Neuronal stem cell (in vitro differentiated cells): ENCODE measurements around the gene PTGIR.

Source experiments
- DNase-seq: peaks from one replicate; pipeline ENCODE4 v3.0.0-alpha.2; 2013; ENCODE audit warnings: low spot score
- H2AFZ ChIP-seq: one replicate; pipeline ENCODE4 v1.6.1; 2013; ENCODE audit warnings: mild to moderate bottlenecking, low read length, inconsistent platforms
- H2AK5ac ChIP-seq: 2 replicates; pipeline ENCODE4 v1.6.1; 2013; ENCODE audit warnings: low read depth, mild to moderate bottlenecking, inconsistent platforms, low read length, moderate library complexity, mixed read lengths
- H2BK120ac ChIP-seq: 2 replicates; pipeline ENCODE4 v1.6.1; 2013; ENCODE audit warnings: low read depth, mild to moderate bottlenecking, inconsistent platforms, low read length, moderate library complexity, mixed read lengths
- H2BK12ac ChIP-seq: one replicate; pipeline ENCODE4 v1.6.1; 2013; ENCODE audit warnings: low read length, inconsistent platforms
- H2BK15ac ChIP-seq: 2 replicates; pipeline ENCODE4 v1.6.1; 2013; ENCODE audit warnings: mild to moderate bottlenecking, low read length, inconsistent platforms, mixed read lengths
- H2BK5ac ChIP-seq: one replicate; pipeline ENCODE4 v1.6.1; 2013; ENCODE audit warnings: inconsistent platforms, mild to moderate bottlenecking, low read length, moderate library complexity
- H3K14ac ChIP-seq: one replicate; pipeline ENCODE4 v1.6.1; 2013; ENCODE audit warnings: low read length, inconsistent platforms
- H3K18ac ChIP-seq: 2 replicates; pipeline ENCODE4 v1.6.1; 2013; ENCODE audit warnings: low read length, inconsistent platforms
- H3K23ac ChIP-seq: 2 replicates; pipeline ENCODE4 v1.6.1; 2013; ENCODE audit warnings: low read depth, mild to moderate bottlenecking, mixed read lengths, low read length, inconsistent platforms; ENCODE audit not compliant: poor library complexity
- H3K27ac ChIP-seq: replicated peaks from 3 replicates; pipeline ENCODE4 v1.5.1; 2013; ENCODE audit warnings: low read length, inconsistent platforms
- H3K27me3 ChIP-seq, 3 experiments: 2 replicates each; pipeline ENCODE4 v1.6.1; 2013; ENCODE audit warnings: low read length in 3 of 3, mild to moderate bottlenecking in 2 of 3, inconsistent platforms in 1 of 3, low read depth in 1 of 3, mixed read lengths in 1 of 3, moderate library complexity in 1 of 3; ENCODE audit not compliant: control insufficient read depth in 3 of 3, insufficient read depth in 3 of 3
- H3K36me3 ChIP-seq, 2 donors: replicated peaks in 1 of 2; 2 replicates each; pipeline ENCODE4 v1.6.1; 2013; ENCODE audit warnings: low read length in 2 of 2; ENCODE audit not compliant: control insufficient read depth in 2 of 2, insufficient read depth in 2 of 2
- H3K4ac ChIP-seq: 2 replicates; pipeline ENCODE4 v1.6.1; 2013; ENCODE audit warnings: inconsistent platforms, mild to moderate bottlenecking, low read length, moderate library complexity
- H3K4me1 ChIP-seq, 2 donors: 1 replicate in 1 of 2; 2 replicates in 1 of 2; pipeline ENCODE4 v1.6.1; 2013; ENCODE audit warnings: low read length in 2 of 2, low read depth in 1 of 2; ENCODE audit not compliant: control insufficient read depth in 2 of 2, insufficient read depth in 1 of 2
- H3K4me2 ChIP-seq: one replicate; pipeline ENCODE4 v1.6.1; 2013; ENCODE audit warnings: mild to moderate bottlenecking, low read length, inconsistent platforms; ENCODE audit not compliant: insufficient read depth, poor library complexity, severe bottlenecking
- H3K4me3 ChIP-seq, 2 donors: 2 replicates each; pipeline ENCODE4 v1.5.1; 2013; ENCODE audit warnings: low read length in 2 of 2, mild to moderate bottlenecking in 2 of 2, inconsistent platforms in 1 of 2, moderate library complexity in 1 of 2
- H3K79me1 ChIP-seq: one replicate; pipeline ENCODE4 v1.6.1; 2013; ENCODE audit warnings: low read depth, mild to moderate bottlenecking, inconsistent platforms, low read length, moderate library complexity
- H3K9ac ChIP-seq: one replicate; pipeline ENCODE4 v1.6.1; 2013; ENCODE audit warnings: mild to moderate bottlenecking, low read depth, low read length, inconsistent platforms; ENCODE audit not compliant: poor library complexity
- H3K9me3 ChIP-seq, 2 donors: replicated peaks in 1 of 2; 2 replicates each; pipeline versions ENCODE3 to v1.6.1; 2013; ENCODE audit warnings: low read length in 2 of 2, mild to moderate bottlenecking in 2 of 2, inconsistent platforms in 1 of 2, low read depth in 1 of 2, mixed read lengths in 1 of 2, moderate library complexity in 1 of 2; ENCODE audit not compliant: control insufficient read depth in 2 of 2, insufficient read depth in 1 of 2
- H4K8ac ChIP-seq: one replicate; pipeline ENCODE4 v1.6.1; 2013; ENCODE audit warnings: low read depth, mild to moderate bottlenecking, inconsistent platforms, low read length, moderate library complexity
- H4K91ac ChIP-seq: one replicate; pipeline ENCODE4 v1.6.1; 2013; ENCODE audit warnings: low read length, low read depth, mild to moderate bottlenecking, inconsistent platforms; ENCODE audit not compliant: poor library complexity
- WGBS, 2 donors: extraction: QIAGEN DNeasy Blood & Tissue Kit; methylation state at CpG; one replicate each; pipeline ENCODE4 v1.1.7; 2013; ENCODE audit warnings: missing lambda C conversion rate in 2 of 2, mixed read lengths in 1 of 2; ENCODE audit not compliant: insufficient read length in 2 of 2, insufficient replicate concordance in 1 of 2; ENCODE audit errors: extremely low coverage in 2 of 2; 5-methylcytosine and 5-hydroxymethylcytosine counted together

Gene PTGIR

GRCh38 chr19:46623915-46624502 is 880 bp downstream of the PTGIR start:
- no peak overlapping the region for H3K4me3 ChIP-seq
- peak overlapping the region; percentile 86 for H2BK15ac ChIP-seq
- DNase-seq, result no peak
- H3K9ac ChIP-seq, result peak overlapping the region; percentile 55
- H3K23ac ChIP-seq, result peak overlapping the region; percentile 90
- WGBS, 2 donors, result no CpG with 5 or more reads among the region's 35 CpGs
- H3K79me1 ChIP-seq, result peaks cover 1% of the 10 kb centered on the region
- H2BK120ac ChIP-seq, result no peak overlapping the region
- peaks cover 0 to 18% (median 0%) of the 10 kb centered on the region in 3 experiments for H3K27me3 ChIP-seq
- H3K36me3 ChIP-seq, result no peaks in the 10 kb centered on the region
- H2AFZ ChIP-seq, result no peak overlapping the region
- no peak overlapping the region for H2BK5ac ChIP-seq
- peak overlapping the region; percentile 97 for H2BK12ac ChIP-seq
- H4K91ac ChIP-seq, result no peak overlapping the region
- H3K18ac ChIP-seq, result peak overlapping the region; percentile 69
- H3K27ac ChIP-seq, result no peak overlapping the region
- peaks cover 11 to 24% of the 10 kb centered on the region in 2 donors for H3K4me1 ChIP-seq
- peak overlapping the region; percentile 49 for H2AK5ac ChIP-seq
- H3K9me3 ChIP-seq, result no peaks in the 10 kb centered on the region
- H3K14ac ChIP-seq, result peak overlapping the region; percentile 47
- H3K4me2 ChIP-seq, result no peak overlapping the region
- H3K4ac ChIP-seq, result no peak overlapping the region
- no peak overlapping the region for H4K8ac ChIP-seq

DNA sequence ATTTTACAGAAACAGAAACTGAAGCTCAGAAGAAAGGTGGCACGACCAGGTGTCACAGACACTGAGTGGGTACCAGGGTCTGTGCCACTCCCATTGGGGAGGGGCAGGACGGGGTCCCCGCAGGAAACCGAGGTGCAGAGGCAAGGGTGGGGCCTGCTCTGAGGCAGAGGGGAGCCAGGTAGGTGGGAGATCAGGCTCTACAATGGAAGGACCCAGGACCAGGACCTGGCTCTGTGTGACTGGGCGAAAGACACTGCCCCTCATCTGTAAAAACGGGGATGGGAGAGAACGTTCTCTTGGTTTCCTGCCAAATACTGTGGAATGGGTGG is 2.8 kb downstream of the PTGIR start:
- H2AK5ac ChIP-seq, result peak overlapping the region; percentile 87
- H3K27me3 ChIP-seq, result peaks cover 0 to 18% (median 0%) of the 10 kb centered on the region in 3 experiments
- peaks cover 11 to 22% of the 10 kb centered on the region in 2 donors for H3K4me1 ChIP-seq
- H2BK15ac ChIP-seq, result peak overlapping the region; percentile 54
- H3K9me3 ChIP-seq, result no peaks in the 10 kb centered on the region
- no peak overlapping the region for H4K91ac ChIP-seq
- no peak overlapping the region for H3K4me3 ChIP-seq
- no peak for DNase-seq
- no peak overlapping the region for H3K14ac ChIP-seq
- H3K4me2 ChIP-seq, result no peak overlapping the region
- H2BK120ac ChIP-seq, result no peak overlapping the region
- no peak overlapping the region for H3K9ac ChIP-seq
- H2BK5ac ChIP-seq, result peak overlapping the region; percentile 13
- H3K4ac ChIP-seq, result no peak overlapping the region
- peak overlapping the region; percentile 27 for H3K18ac ChIP-seq
- peak overlapping the region; percentile 93 for H2BK12ac ChIP-seq
- H3K27ac ChIP-seq, result no peak overlapping the region
- WGBS, 2 donors, result no CpG with 5 or more reads among the region's 7 CpGs
- no peaks in the 10 kb centered on the region for H3K36me3 ChIP-seq
- H4K8ac ChIP-seq, result peak overlapping the region; percentile 75
- no peak overlapping the region for H2AFZ ChIP-seq
- H3K23ac ChIP-seq, result no peak overlapping the region
- peaks cover 1% of the 10 kb centered on the region for H3K79me1 ChIP-seq

- Histone ChIP-seq H2AFZ (peak overlapping the region; percentile 96), H2AK5ac (peak overlapping the region; percentile 87), H2BK15ac (peak overlapping the region; percentile 96), H3K79me1 (peaks cover 1% of the 10 kb centered on the region), H3K4me2 (no peak overlapping the region), H3K4me3 (peak overlapping the region in 1 of 2 donors; percentile 15), H3K18ac (peak overlapping the region; percentile 92), H3K27me3 (peaks cover 0 to 24% (median 0%) of the 10 kb centered on the region in 3 experiments), H3K4me1 (peaks cover 11 to 22% of the 10 kb centered on the region in 2 donors), H3K36me3 (no peaks in the 10 kb centered on the region), H4K91ac (no peak overlapping the region), H3K4ac (no peak overlapping the region), H3K14ac (no peak overlapping the region), H4K8ac (peak overlapping the region; percentile 75), H3K27ac (no peak overlapping the region), H2BK5ac (peak overlapping the region; percentile 13), H2BK120ac (peak overlapping the region; percentile 19), H3K23ac (peak overlapping the region; percentile 43), H2BK12ac (peak overlapping the region; percentile 44), H3K9me3 (no peaks in the 10 kb centered on the region), H3K9ac (peak overlapping the region; percentile 60)
- no CpG with 5 or more reads among the region's 32 CpGs for WGBS, 2 donors
- DNase-seq, result no peak
These were observed 3.4 kb downstream of the PTGIR start for GRCh38 chr19:46621191-46622117.

- H2BK5ac ChIP-seq, result no peak overlapping the region
- no peaks in the 10 kb centered on the region for H3K36me3 ChIP-seq
- peak overlapping the region in 1 of 2 donors; percentile 15 for H3K4me3 ChIP-seq
- H3K23ac ChIP-seq, result no peak overlapping the region
- H3K4me1 ChIP-seq, result peaks cover 11 to 22% of the 10 kb centered on the region in 2 donors
- no peak overlapping the region for H4K91ac ChIP-seq
- H3K18ac ChIP-seq, result peak overlapping the region; percentile 92
- peak overlapping the region; percentile 96 for H2AFZ ChIP-seq
- H3K27ac ChIP-seq, result no peak overlapping the region
- H4K8ac ChIP-seq, result peak overlapping the region; percentile 70
- H2BK12ac ChIP-seq, result peak overlapping the region; percentile 44
- DNase-seq, result no peak
- no peak overlapping the region for H3K4me2 ChIP-seq
- no peak overlapping the region for H2AK5ac ChIP-seq
- no peaks in the 10 kb centered on the region for H3K9me3 ChIP-seq
- peaks cover 0 to 24% (median 0%) of the 10 kb centered on the region in 3 experiments for H3K27me3 ChIP-seq
- H3K4ac ChIP-seq, result no peak overlapping the region
- H3K9ac ChIP-seq, result peak overlapping the region; percentile 60
- no peak overlapping the region for H3K14ac ChIP-seq
- peak overlapping the region; percentile 19 for H2BK120ac ChIP-seq
- H2BK15ac ChIP-seq, result peak overlapping the region; percentile 96
- peaks cover 1% of the 10 kb centered on the region for H3K79me1 ChIP-seq
- no CpG with 5 or more reads among the region's 6 CpGs for WGBS, 2 donors
These were observed 4.2 kb downstream of the PTGIR start for GRCh38 chr19:46620716-46621115.
